H1 (cell line): Measurements from ENCODE around the gene ICA1. TPM values are rescaled to one million over a fixed set of nuclear protein-coding genes. Genes with fewer than 3 reads are reported as not detected.

Source experiments
- CTCF ChIA-PET: fragments of 300-600 bp; sonication (Branson Sonifier 250); formaldehyde crosslinking; loops from one replicate; lab custom pipeline; 2021; ENCODE audit not compliant: partially characterized antibody; lab: Charles Lee
- POLR2A ChIA-PET: fragments of 300-600 bp; sonication (Branson Sonifier 250); formaldehyde crosslinking; loops from one replicate; lab custom pipeline; 2021; ENCODE audit warnings: inconsistent platforms; ENCODE audit not compliant: partially characterized antibody; lab: Charles Lee
- DNase-seq, 2 experiments: peaks; one replicate each; pipeline versions ENCODE4 v3.0.0 to v3.0.0-alpha.2; 2010 to 2022; ENCODE audit warnings: low spot score in 2 of 2, low read depth in 1 of 2, mixed read lengths in 1 of 2
- FAIRE-seq: peaks from 2 replicates; lab custom pipeline; 2011; peaks lifted over from hg19 to GRCh38; lab: Jason Lieb, UNC
- H2AFZ ChIP-seq: 2 replicates; pipeline ENCODE4 v1.8.1; 2012; ENCODE audit warnings: low read length, inconsistent platforms
- H2AK5ac ChIP-seq: 2 replicates; pipeline ENCODE4 v1.6.1; 2013; ENCODE audit warnings: low read depth, low read length
- H2BK120ac ChIP-seq: replicated peaks from 2 replicates; pipeline ENCODE3; 2013; ENCODE audit warnings: low read depth, low read length, inconsistent platforms
- H2BK12ac ChIP-seq: 2 replicates; pipeline ENCODE4 v1.6.1; 2013; ENCODE audit warnings: low read depth, low read length
- H2BK15ac ChIP-seq: 2 replicates; pipeline ENCODE4 v1.6.1; 2013; ENCODE audit warnings: low read length
- H2BK20ac ChIP-seq: 2 replicates; pipeline ENCODE4 v1.6.1; 2013; ENCODE audit warnings: low read length
- H2BK5ac ChIP-seq: 2 replicates; pipeline ENCODE4 v1.6.1; 2013; ENCODE audit warnings: low read depth, low read length
- H3K14ac ChIP-seq: 2 replicates; pipeline ENCODE4 v1.6.1; 2013; ENCODE audit warnings: inconsistent platforms; ENCODE audit not compliant: insufficient read length
- H3K18ac ChIP-seq: 2 replicates; pipeline ENCODE4 v1.6.1; 2013; ENCODE audit warnings: low read length; ENCODE audit errors: extremely low read depth
- H3K23ac ChIP-seq: 2 replicates; pipeline ENCODE4 v1.6.1; 2013; ENCODE audit warnings: inconsistent platforms; ENCODE audit not compliant: insufficient read length
- H3K23me2 ChIP-seq: 2 replicates; pipeline ENCODE4 v1.6.1; 2013; ENCODE audit warnings: low read depth, low read length
- H3K27ac ChIP-seq: 2 replicates; pipeline ENCODE4 v1.6.1; 2011; ENCODE audit warnings: low read depth, low read length, inconsistent platforms
- H3K27me3 ChIP-seq, 4 experiments: replicated peaks in 1 of 4; 1 replicate in 1 of 4; 2 replicates in 3 of 4; pipeline versions ENCODE4 v1.6.1 to v1.8.1; 2011 to 2013; ENCODE audit warnings: low read length in 3 of 4, mild to moderate bottlenecking in 3 of 4, inconsistent platforms in 2 of 4, mixed read lengths in 2 of 4, moderate library complexity in 1 of 4; ENCODE audit not compliant: control insufficient read depth in 3 of 4, insufficient read depth in 3 of 4; ENCODE audit errors: extremely low read depth in 1 of 4
- H3K36me3 ChIP-seq, 4 experiments: 2 replicates each; pipeline versions ENCODE4 v1.6.1 to v1.8.1; 2011 to 2013; ENCODE audit warnings: mild to moderate bottlenecking in 4 of 4, low read length in 3 of 4, moderate library complexity in 2 of 4, control low read depth in 1 of 4, inconsistent platforms in 1 of 4; ENCODE audit not compliant: insufficient read depth in 4 of 4, control insufficient read depth in 2 of 4
- H3K4ac ChIP-seq: replicated peaks from 2 replicates; pipeline ENCODE3; 2013; ENCODE audit warnings: low read length, low read depth, mixed read lengths, inconsistent platforms; ENCODE audit not compliant: insufficient read length
- H3K4me1 ChIP-seq, 4 experiments: replicated peaks in 1 of 4; 1 replicate in 1 of 4; 2 replicates in 3 of 4; pipeline versions ENCODE4 v1.6.1 to v1.8.1; 2011 to 2013; ENCODE audit warnings: low read length in 3 of 4, inconsistent platforms in 2 of 4, mixed read lengths in 1 of 4; ENCODE audit not compliant: insufficient read depth in 4 of 4, control insufficient read depth in 3 of 4
- H3K4me2 ChIP-seq, 2 experiments: 2 replicates each; pipeline versions ENCODE4 v1.6.1 to v1.8.1; 2011 to 2013; ENCODE audit warnings: low read depth in 2 of 2, low read length in 2 of 2, control low read depth in 1 of 2, inconsistent platforms in 1 of 2, mild to moderate bottlenecking in 1 of 2; ENCODE audit not compliant: insufficient read depth in 1 of 2
- H3K4me3 ChIP-seq, 4 experiments: fragments of 200-600, 300-600 bp in 1 of 4; sonication (generic), shearing (Covaris generic), sonication (Bioruptor Twin) in 1 of 4; 2 replicates each; pipeline versions ENCODE4 v1.5.1 to v1.8.1; 2011 to 2016; ENCODE audit warnings: low read length in 4 of 4, low read depth in 3 of 4, control low read depth in 2 of 4, inconsistent platforms in 2 of 4, mild to moderate bottlenecking in 2 of 4, mixed read lengths in 1 of 4, moderate library complexity in 1 of 4; ENCODE audit not compliant: insufficient read depth in 2 of 4; ENCODE audit errors: extremely low read depth in 1 of 4
- H3K56ac ChIP-seq: replicated peaks from 2 replicates; pipeline ENCODE3; 2013; ENCODE audit warnings: low read depth, mild to moderate bottlenecking, mixed read lengths, low read length, inconsistent platforms; ENCODE audit not compliant: insufficient read length
- H3K79me1 ChIP-seq: 2 replicates; pipeline ENCODE4 v1.6.1; 2013; ENCODE audit warnings: low read depth, low read length, control low read depth
- H3K79me2 ChIP-seq, 2 experiments: 2 replicates each; pipeline versions ENCODE4 v1.6.1 to v1.8.1; 2012 to 2013; ENCODE audit warnings: low read length in 2 of 2, mild to moderate bottlenecking in 2 of 2, inconsistent platforms in 1 of 2; ENCODE audit not compliant: insufficient read depth in 2 of 2, control insufficient read depth in 1 of 2
- H3K9ac ChIP-seq, 4 experiments: replicated peaks in 1 of 4; 1 replicate in 1 of 4; 2 replicates in 3 of 4; pipeline versions ENCODE4 v1.6.1 to v1.8.1; 2011 to 2013; ENCODE audit warnings: low read depth in 3 of 4, low read length in 3 of 4, control low read depth in 2 of 4, mild to moderate bottlenecking in 2 of 4, moderate library complexity in 2 of 4, inconsistent platforms in 1 of 4; ENCODE audit errors: extremely low read depth in 1 of 4
- H3K9me3 ChIP-seq, 2 experiments: 2 replicates each; pipeline versions ENCODE4 v1.6.1 to v1.8.1; 2012 to 2013; ENCODE audit warnings: mild to moderate bottlenecking in 2 of 2, moderate library complexity in 2 of 2, control low read depth in 1 of 2, inconsistent platforms in 1 of 2, low read depth in 1 of 2, low read length in 1 of 2, mixed read lengths in 1 of 2; ENCODE audit not compliant: insufficient read depth in 2 of 2
- H4K20me1 ChIP-seq, 2 experiments: replicated peaks in 1 of 2; 2 replicates each; pipeline versions ENCODE3 to v1.8.1; 2011 to 2013; ENCODE audit warnings: inconsistent platforms in 2 of 2, low read length in 2 of 2, mild to moderate bottlenecking in 1 of 2; ENCODE audit not compliant: insufficient read depth in 2 of 2, control insufficient read depth in 1 of 2
- H4K5ac ChIP-seq: 2 replicates; pipeline ENCODE4 v1.6.1; 2013; ENCODE audit warnings: low read length, low read depth, mixed read lengths, inconsistent platforms; ENCODE audit not compliant: insufficient read length
- H4K8ac ChIP-seq: 2 replicates; pipeline ENCODE4 v1.8.0; 2013; ENCODE audit warnings: mild to moderate bottlenecking, moderate library complexity, low read length, inconsistent platforms; ENCODE audit not compliant: insufficient read depth; ENCODE audit errors: extremely low read depth
- H4K91ac ChIP-seq: replicated peaks from 2 replicates; pipeline ENCODE3; 2013; ENCODE audit warnings: low read length, mixed read lengths, inconsistent platforms; ENCODE audit not compliant: insufficient read length
- CTBP2 ChIP-seq: IDR thresholded peaks from 2 replicates; pipeline ENCODE4 v1.7.0; 2011; ENCODE audit warnings: borderline replicate concordance, mild to moderate bottlenecking, moderate library complexity, mixed read lengths, low read length; ENCODE audit not compliant: insufficient read depth, insufficient read length
- EGR1 ChIP-seq: IDR thresholded peaks from 2 replicates; pipeline ENCODE4 v1.6.1; 2011; ENCODE audit warnings: low read depth, low read length, borderline replicate concordance
- FOSL1 ChIP-seq: IDR thresholded peaks from 2 replicates; pipeline ENCODE4 v1.6.1; 2011; ENCODE audit warnings: mild to moderate bottlenecking, low read depth, low read length, moderate library complexity; ENCODE audit not compliant: insufficient read depth
- WGBS, 2 experiments: shearing (Covaris generic) in 1 of 2; methylation state at CpG; one replicate each; pipeline versions ENCODE4 v1.1.6 to v1.1.7; 2013 to 2015; ENCODE audit warnings: low lambda C conversion rate in 2 of 2, mixed read lengths in 2 of 2, inconsistent platforms in 1 of 2, low coverage in 1 of 2, missing lambda C conversion rate in 1 of 2; ENCODE audit not compliant: insufficient replicate concordance in 2 of 2, insufficient coverage in 1 of 2, insufficient read length in 1 of 2; ENCODE audit errors: extremely low coverage in 1 of 2, missing lambda C conversion rate in 1 of 2; 5-methylcytosine and 5-hydroxymethylcytosine counted together
- polyA plus RNA-seq, 7 experiments: library from polyadenylated mRNA; depleted of rRNA in 3 of 7; stranded (reverse) in 5 of 7; unstranded in 2 of 7; fragments of >200 nt in 5 of 7; fragments of 200-250 nt in 2 of 7; gene quantifications; 1 replicate in 5 of 7; 2 replicates in 1 of 7; 4 replicates in 1 of 7; pipeline versions ENCODE4 v1.2.1 to v1.2.3, GENCODE V29; 2011 to 2013; ENCODE audit warnings: missing spikeins in 2 of 7, mixed read lengths in 2 of 7
- total RNA-seq: library from RNA; stranded (reverse); fragmentation: NEBNext Ultra II Directional; extraction: Animal tissue kit (Norgen Biotek cat#: 25700); gene quantifications from 2 replicates; pipeline ENCODE4 v1.2.1, GENCODE V29; 2021

Gene ICA1
- total and polyA plus RNA-seq, 2 of the 8 experiments (the other 6 are each of a cell fraction or from before 2014, with no cell fraction given) = 14.9 to 37.1 TPM

DNA sequence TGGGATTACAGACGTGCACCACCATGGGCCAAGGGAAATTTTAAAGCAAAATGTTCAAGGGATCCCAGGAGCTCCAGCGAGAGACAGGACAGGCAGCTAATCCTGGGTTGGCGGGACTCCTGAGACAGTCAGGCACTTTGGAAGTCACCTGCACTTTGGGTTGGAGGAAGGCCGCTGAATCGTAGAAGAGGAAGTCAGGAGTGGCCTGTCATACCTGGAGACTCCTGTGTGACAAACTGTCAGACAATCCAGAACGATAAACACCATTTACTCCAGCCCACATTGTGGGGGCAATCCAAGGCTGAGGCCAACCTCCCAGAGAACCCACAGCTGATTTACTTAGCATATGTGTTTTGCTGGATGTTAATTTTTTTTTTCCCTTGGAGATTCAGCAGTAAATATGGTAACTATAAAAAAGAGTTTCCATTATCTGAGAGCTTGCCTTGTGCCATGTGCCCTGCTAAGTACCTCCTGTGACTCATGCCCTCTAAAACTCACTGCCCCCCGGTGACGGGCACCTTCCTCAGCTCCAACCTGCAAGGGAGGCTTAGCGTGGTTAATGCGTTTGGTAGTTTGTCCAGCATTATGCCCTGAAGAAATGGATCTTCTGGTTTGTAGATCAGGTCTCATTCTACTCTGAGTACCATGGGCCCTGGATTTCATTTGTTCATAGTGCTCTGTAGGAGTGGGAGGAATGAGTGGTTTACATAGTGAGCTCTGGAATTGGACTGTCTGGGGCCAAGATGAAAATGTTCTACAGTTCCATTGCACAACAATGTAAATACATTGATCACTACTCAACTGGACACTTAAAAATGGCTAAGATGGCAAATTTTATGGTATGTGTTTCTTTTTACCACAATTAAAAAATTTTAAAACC lies 50.9 kb downstream of the ICA1 start:
- no peak overlapping the region for H3K4ac ChIP-seq

More for the DNA sequence above, 50.9 kb downstream of the ICA1 start:
- Histone ChIP-seq H2BK20ac (no peak overlapping the region), H4K8ac (no peak overlapping the region), H2AK5ac (no peak overlapping the region), H3K9ac (no peak overlapping the region), H3K4me3 (no peak overlapping the region), H4K5ac (no peak overlapping the region), H3K56ac (no peak overlapping the region), H3K4me2 (no peak overlapping the region), H3K14ac (no peak overlapping the region), H3K23me2 (no peaks in the 10 kb centered on the region; the same call in 1 of the 2 replicates), H2BK15ac (no peak overlapping the region), H3K23ac (no peak overlapping the region), H3K27me3 (no peaks in the 10 kb centered on the region), H4K91ac (no peak overlapping the region), H3K36me3 (no peaks in the 10 kb centered on the region), H3K27ac (no peak overlapping the region), H2BK120ac (no peak overlapping the region), H2BK12ac (no peak overlapping the region), H3K79me2 (no peaks in the 10 kb centered on the region), H3K79me1 (no peaks in the 10 kb centered on the region), H2BK5ac (no peak overlapping the region), H3K9me3 (no peaks in the 10 kb centered on the region), H2AFZ (no peak overlapping the region), H3K4me1 (peaks cover 2 to 21% (median 10%) of the 10 kb centered on the region in 4 experiments; a peak in 5 of 7 replicates), H4K20me1 (no peaks in the 10 kb centered on the region), H3K18ac (no peak overlapping the region)
- POLR2A ChIA-PET = interaction anchor here (1.0 to 1.6 kb wide), 2 partner anchors 10 to 44 kb away, joined by 3 to 5 read pairs; no protein-coding TSS in a partner anchor
- 85% methylated on average over 10 of the region's 10 CpGs; no CpG with 5 or more reads in 1 of the 2 experiments for WGBS, 2 experiments
- CTCF ChIA-PET = interaction anchor here (0.5 to 1.5 kb wide), 6 partner anchors 8 to 558 kb away, joined by 3 to 6 read pairs (median 3); no protein-coding TSS in a partner anchor
- DNase-seq (no peak), FAIRE-seq (no peak)
- TF ChIP-seq EGR1 (no peak), CTBP2 (no peak), FOSL1 (no peak)
